ENCODE data around the gene NT5DC1.
A peak's percentile ranks its signal among the peaks of the same experiment; 100 is the strongest.

NT5DC1 gene

DNA sequence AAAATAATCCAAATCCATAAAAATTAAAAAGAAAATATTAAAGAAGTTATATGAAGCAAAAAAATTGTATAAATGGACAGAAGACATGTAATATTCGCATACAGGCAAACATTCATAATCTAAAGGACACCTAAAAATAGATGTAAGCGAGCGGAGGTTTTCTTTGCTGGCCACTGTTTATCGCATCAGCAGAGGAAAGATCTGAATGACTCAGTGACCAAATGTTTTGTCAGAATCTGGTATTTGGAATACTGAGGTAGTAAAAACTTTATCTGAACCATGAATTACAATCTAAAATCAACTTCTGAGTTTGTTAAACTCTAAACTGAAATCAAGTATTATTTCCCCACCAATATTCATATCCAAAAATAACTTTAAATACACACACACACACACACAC is 145.4 kb downstream of the NT5DC1 start:
- no peak for DNase-seq (ENCODE audit: low read depth)

- no peak for DNase-seq (ENCODE audit: low read depth)
These were observed 146.6 kb downstream of the NT5DC1 start for GRCh38 chr6:116247285-116247684.

DNA sequence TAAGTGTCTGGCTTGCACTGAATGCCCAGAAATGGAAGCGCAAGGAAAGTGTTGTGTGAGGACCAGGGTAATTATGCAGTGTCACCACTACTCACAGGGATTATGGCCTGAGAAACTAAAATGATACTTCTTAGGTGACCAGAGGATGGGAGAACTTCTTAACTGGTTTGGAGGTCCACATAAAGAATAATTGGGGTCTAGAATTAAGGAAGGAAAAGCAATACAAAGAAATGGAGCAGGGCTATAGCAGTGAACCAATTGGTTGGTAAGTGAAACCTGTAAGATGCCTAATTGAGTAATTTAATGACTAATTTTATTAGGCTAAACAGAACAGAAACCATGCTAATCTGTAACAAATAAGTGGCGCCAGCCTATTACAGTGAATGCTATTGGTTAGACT is 147.9 kb downstream of the NT5DC1 start:
- no peak for DNase-seq (ENCODE audit: low read depth)

- no peak for DNase-seq (ENCODE audit: low read depth)
These were observed 151.1 kb downstream of the NT5DC1 start for GRCh38 chr6:116251568-116252384.

DNA sequence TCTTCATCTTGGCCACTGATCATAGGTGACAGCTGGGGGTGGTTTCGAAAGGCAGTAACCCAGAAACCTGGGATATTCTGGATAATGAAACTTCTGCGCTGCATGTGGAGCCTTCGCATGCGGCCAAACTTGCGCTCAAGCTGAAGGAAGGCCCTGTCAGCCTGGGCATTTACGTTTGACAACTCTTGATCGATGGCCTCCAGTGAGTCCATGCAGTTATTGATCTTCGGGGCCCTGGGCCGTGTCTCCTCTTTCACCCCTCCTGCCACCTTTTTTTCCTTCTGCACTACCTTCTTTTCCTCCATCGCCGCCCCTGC is 152.5 kb downstream of the NT5DC1 start:
- DNase-seq (ENCODE audit: low read depth): no peak

- DNase-seq (ENCODE audit: low read depth): peak; percentile 95
These were observed 153.0 kb downstream of the NT5DC1 start, which contains the start of gene TSPYL4 for GRCh38 chr6:116253505-116254296. TSS of gene TSPYL4 (minus strand) at chr6:116254075. CDS start at chr6:116254008, 67 bp downstream.

- DNase-seq (ENCODE audit: low read depth): no peak
These were observed 153.8 kb downstream of the NT5DC1 start for GRCh38 chr6:116254297-116255056.

GRCh38 chr6:116255246-116255800 is 154.7 kb downstream of the NT5DC1 start:
- DNase-seq (ENCODE audit: low read depth): no peak

DNA sequence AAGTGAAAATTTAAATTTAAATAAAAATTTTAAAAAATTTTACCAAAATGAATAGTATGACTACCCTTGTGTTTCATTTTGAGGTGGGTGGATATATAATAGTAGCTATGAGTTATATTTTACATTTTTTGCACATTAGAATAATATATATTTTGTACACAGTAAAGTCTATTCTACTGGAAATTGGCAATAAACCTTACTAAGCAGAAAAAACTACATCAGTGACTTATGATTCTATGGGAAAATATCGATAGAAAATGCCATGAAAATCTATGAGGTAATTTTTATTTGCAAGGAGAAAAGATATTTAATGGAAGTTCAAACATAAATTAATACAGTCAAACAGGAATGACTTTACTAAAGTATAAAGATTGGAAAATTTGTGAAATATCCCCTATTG is 156.0 kb downstream of the NT5DC1 start:
- no peak for DNase-seq (ENCODE audit: low read depth)

DNA sequence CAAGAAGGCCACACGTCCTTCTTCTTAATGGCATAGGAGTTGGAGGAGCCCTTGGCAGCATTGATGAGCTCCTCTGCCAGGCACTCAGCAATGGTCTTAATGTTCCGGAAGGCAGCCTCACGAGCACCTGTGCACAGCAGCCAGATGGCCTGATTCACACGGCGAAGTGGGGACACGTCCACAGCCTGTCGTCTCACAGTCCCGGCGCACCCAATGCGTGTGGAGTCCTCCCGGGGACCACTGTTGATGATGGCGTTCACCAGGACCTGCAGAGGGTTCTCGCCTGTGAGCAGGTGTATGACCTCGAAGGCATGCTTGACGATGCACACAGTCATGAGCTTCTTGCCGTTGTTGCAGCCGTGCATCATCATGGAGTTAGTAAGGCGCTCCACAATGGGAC is 157.9 kb downstream of the NT5DC1 start:
- DNase-seq (ENCODE audit: low read depth): no peak

GRCh38 chr6:116263353-116263752 is 162.7 kb downstream of the NT5DC1 start:
- DNase-seq (ENCODE audit: low read depth): no peak

DNA sequence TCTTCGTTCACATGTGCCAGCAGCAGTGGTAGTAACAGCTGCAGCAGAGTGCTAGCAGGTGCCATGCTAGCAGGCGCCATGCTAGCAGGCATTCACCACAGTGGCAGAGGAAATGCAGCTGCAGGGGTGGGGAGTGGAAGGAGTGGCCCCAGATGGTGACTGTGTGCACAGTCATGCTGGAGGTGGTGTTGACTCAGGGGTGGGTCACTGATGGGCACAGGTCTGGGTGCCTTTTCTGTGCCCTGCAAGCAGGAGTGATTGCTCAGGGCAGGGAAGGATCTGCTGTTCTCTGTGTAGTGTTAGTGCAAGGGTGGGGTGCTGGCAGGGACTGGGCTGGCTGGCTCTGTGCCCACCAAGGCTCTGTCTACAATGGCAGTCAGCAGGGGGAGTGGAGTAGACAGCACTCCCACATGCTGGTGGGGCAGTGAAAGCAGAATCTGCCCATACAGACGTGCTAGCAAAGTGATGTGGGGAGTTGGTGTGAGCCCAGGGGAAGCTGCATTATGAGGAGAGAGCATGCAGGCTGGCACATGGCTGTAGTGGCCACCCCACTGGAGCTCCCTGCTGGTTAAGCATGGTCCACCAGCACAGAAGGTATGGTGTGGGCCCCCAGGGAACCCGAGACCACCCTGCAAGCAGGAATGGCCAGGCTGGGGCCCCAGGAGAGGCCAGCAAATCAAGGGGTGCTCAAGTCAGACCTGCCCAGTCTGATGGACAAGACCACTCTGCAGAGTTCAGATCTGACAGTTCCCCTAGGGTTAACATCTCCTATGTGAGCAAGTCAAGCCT is 164.6 kb downstream of the NT5DC1 start:
- no peak for DNase-seq (ENCODE audit: low read depth)

GRCh38 chr6:116266803-116267202 is 166.2 kb downstream of the NT5DC1 start:
- DNase-seq (ENCODE audit: low read depth): peak; percentile 54

DNA sequence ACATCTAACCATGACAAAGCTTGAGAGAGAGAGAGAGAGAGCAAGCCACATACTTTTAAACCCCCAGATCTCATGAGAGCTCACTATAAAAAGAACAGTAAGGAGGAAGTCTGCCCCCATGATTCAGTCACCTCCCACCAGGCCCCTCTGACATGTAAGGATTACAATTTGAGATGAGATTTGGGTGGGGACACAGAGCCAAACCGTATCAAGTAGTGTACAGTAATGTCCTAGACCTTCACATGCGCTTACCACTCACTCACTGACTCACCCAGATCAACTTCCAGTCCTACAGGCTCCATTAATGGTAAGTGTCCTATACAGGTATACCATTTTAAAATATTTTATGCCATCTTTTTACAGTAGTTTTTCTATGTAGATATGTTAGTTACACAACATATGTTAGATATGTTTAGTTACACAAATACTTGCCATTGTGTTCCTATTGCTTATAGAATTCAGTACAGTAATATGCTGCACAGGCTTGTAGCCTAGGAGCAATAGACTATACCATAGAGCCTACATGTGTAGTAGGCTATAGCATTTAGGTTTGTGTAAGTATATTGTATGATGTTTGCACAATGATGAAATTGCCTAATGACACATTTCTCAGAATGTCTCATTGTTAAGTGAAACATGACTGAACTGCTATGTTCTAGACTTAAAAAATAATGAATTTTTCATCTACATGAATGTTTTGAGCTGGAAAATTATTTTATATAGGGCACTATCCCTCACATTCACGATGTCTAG is 167.4 kb downstream of the NT5DC1 start:
- DNase-seq (ENCODE audit: low read depth): no peak

- DNase-seq (ENCODE audit: low read depth): peak; percentile 49
These were observed 168.1 kb downstream of the NT5DC1 start for GRCh38 chr6:116268589-116269293.

DNA sequence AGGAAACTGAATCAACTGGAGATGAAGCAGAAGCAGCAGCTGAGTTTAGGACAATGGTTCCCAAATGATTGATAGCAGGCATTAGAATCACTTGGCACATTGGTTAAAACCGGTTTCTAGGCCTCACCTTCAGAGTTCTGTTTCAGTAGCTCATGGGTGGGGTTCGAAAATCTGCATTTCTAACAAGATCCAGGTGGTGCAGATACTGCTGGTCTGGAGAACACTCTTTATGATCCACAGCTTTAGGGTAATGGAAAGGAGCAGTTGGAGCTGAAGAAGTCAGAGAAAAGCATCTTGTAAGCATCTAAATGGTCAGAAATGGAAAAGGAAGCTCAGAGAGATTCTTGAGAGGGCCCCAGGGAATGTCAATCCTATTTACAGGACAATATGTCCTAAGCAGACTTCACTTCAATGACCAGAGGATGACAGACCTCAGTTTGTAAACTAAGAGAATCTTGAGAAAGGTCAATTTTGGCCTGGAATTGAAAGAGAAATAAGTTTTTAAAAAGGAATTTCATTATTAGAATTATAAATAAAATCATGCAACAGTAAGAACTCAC is 170.6 kb downstream of the NT5DC1 start:
- no peak for DNase-seq (ENCODE audit: low read depth)

DNA sequence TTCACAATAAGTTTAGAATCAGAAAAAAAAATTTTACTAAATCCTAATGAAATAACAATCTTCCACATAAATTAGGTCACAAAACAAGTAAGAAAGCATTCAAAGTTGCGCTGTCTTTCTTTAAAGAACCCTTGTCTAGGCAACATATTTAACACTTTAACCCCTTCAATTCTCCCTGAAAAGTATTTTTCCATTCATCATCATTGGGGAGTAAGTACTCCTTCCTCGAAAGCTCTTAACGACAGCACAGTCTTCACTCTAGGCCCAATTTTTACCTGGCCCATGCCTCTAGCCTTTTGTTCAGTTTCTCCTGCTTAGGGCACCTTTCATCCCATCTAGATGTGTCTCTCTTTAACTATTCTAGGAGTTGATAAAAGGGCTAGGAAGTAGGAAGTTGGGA is 176.5 kb downstream of the NT5DC1 start:
- DNase-seq (ENCODE audit: low read depth): no peak

DNA sequence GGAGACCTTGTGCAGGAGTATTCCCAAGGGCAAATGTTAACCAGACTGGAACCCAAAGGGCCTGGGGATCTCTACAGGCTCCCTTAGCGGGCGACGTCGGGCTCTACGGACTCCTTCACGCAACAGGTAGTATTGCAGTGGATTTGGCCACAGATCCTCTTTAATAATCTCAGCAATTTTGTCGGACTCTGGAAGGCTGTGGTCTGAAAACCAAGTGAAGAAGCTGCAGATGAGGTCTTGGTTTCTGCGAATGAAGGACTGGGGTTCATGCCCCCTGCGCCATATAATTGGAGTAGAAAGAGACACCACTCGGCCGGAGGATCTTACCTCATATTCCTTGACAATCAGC is 177.8 kb downstream of the NT5DC1 start:
- no peak for DNase-seq (ENCODE audit: low read depth)

DNA sequence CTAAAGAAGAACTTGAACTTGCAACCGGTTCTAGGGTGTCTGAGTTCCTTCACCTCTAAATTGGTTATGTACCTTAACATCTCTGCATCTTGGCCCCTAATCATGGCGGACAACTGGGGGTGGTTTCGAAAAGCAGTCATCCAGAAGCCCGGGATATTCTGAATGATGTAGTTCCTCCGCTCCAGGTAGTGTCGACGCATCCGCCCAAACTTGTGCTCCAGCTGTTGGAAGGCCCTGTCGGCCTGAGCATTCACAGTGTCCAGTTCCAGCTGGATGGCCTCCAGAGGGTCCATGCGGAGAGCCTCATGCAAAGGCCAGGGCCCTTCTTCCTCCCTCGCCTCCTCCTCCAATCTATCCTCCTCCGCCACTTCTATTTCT is 178.2 kb downstream of the NT5DC1 start:
- no peak for DNase-seq (ENCODE audit: low read depth)
